Stimulated activated naive B cell treated with anti-CD40 and anti-IgM and Interleukin-4, amounts not matched to agents 10 μg/mL and 1 μg/mL and 100 μg/mL, for 72 hours (primary cell): ENCODE results near the gene REPS1.

Source experiments
- ATAC-seq, 2 donors: fragments of 150-1000 bp; cut with Tn5 transposase; replicated peaks; 2 replicates each; pipeline ENCODE4 v1.10.0; 2021; ENCODE audit warnings: moderate library complexity in 1 of 2
- DNase-seq: peaks from one replicate; pipeline ENCODE4 v3.0.0; 2021
- H3K27ac Mint-ChIP-seq: one replicate; pipeline ENCODE4 v1.8.0; 2022; ENCODE audit warnings: mild to moderate bottlenecking, mixed read lengths
- H3K27me3 Mint-ChIP-seq, 2 donors: one replicate each; pipeline ENCODE4 v1.8.0; 2022; ENCODE audit warnings: mixed read lengths in 2 of 2
- H3K36me3 Mint-ChIP-seq, 2 donors: one replicate each; pipeline ENCODE4 v1.8.0; 2022; ENCODE audit warnings: mixed read lengths in 2 of 2, mild to moderate bottlenecking in 1 of 2
- H3K4me1 Mint-ChIP-seq, 2 donors: one replicate each; pipeline ENCODE4 v1.8.0; 2022; ENCODE audit warnings: mixed read lengths in 2 of 2, mild to moderate bottlenecking in 1 of 2
- H3K4me3 Mint-ChIP-seq, 2 donors: one replicate each; pipeline ENCODE4 v1.8.0; 2022; ENCODE audit warnings: mild to moderate bottlenecking in 2 of 2, mixed read lengths in 2 of 2, moderate library complexity in 1 of 2
- H3K9me3 Mint-ChIP-seq, 2 donors: one replicate each; pipeline ENCODE4 v1.8.0; 2022; ENCODE audit warnings: mixed read lengths in 2 of 2, mild to moderate bottlenecking in 1 of 2

Gene REPS1

GRCh38 chr6:138991206-138991605, 3.2 kb upstream of the REPS1 start:
- Mint-ChIP-seq H3K36me3 (peaks cover 4 to 13% of the 10 kb centered on the region in 2 donors), H3K9me3 (peaks cover 6 to 7% of the 10 kb centered on the region in 2 donors), H3K27ac (no peak overlapping the region), H3K4me3 (no peak overlapping the region), H3K4me1 (peaks cover 5 to 14% of the 10 kb centered on the region in 2 donors), H3K27me3 (no peaks in the 10 kb centered on the region)
- no peak for DNase-seq
- no peak for ATAC-seq

GRCh38 chr6:138989098-138989983, 1.3 kb upstream of the REPS1 start:
- peaks cover 4 to 13% of the 10 kb centered on the region in 2 donors for H3K36me3 Mint-ChIP-seq

GRCh38 chr6:138988469-138988834, 399 bp upstream of the REPS1 start:
- ATAC-seq (peak; percentile 8 to 10), DNase-seq (no peak)
- peaks cover 4 to 12% of the 10 kb centered on the region in 2 donors for H3K36me3 Mint-ChIP-seq
- peak overlapping the region; percentile 99 for H3K27ac Mint-ChIP-seq
- peak overlapping the region; percentile 94 to 97 for H3K4me3 Mint-ChIP-seq
- peaks cover 8 to 14% of the 10 kb centered on the region in 2 donors for H3K4me1 Mint-ChIP-seq
- peaks cover 5 to 6% of the 10 kb centered on the region in 2 donors for H3K9me3 Mint-ChIP-seq
- H3K27me3 Mint-ChIP-seq = no peaks in the 10 kb centered on the region

More at GRCh38 chr6:138989098-138989983, 1.3 kb upstream of the REPS1 start:
- DNase-seq (no peak), ATAC-seq (no peak)
- Mint-ChIP-seq H3K9me3 (peaks cover 6 to 7% of the 10 kb centered on the region in 2 donors), H3K27ac (no peak overlapping the region), H3K4me1 (peaks cover 8 to 14% of the 10 kb centered on the region in 2 donors), H3K4me3 (no peak overlapping the region), H3K27me3 (no peaks in the 10 kb centered on the region)

GRCh38 chr6:138987080-138987642, 892 bp downstream of the REPS1 start:
- peak overlapping the region; percentile 91 to 97 for H3K4me3 Mint-ChIP-seq
- H3K36me3 Mint-ChIP-seq = peaks cover 2 to 7% of the 10 kb centered on the region in 2 donors
- no peak for DNase-seq

GRCh38 chr6:138986578-138986977, 1.5 kb downstream of the REPS1 start:
- H3K27ac Mint-ChIP-seq = peak overlapping the region; percentile 88
- H3K27me3 Mint-ChIP-seq = no peaks in the 10 kb centered on the region
- H3K4me1 Mint-ChIP-seq = peaks cover 8 to 18% of the 10 kb centered on the region in 2 donors
- no peaks in the 10 kb centered on the region for H3K9me3 Mint-ChIP-seq
- no peak for ATAC-seq
- DNase-seq = no peak
- H3K36me3 Mint-ChIP-seq = peaks cover 2 to 7% of the 10 kb centered on the region in 2 donors
- peak overlapping the region; percentile 91 to 97 for H3K4me3 Mint-ChIP-seq

More at GRCh38 chr6:138987080-138987642, 892 bp downstream of the REPS1 start:
- peak overlapping the region; percentile 88 for H3K27ac Mint-ChIP-seq
- ATAC-seq = no peak
- no peaks in the 10 kb centered on the region for H3K27me3 Mint-ChIP-seq
- peaks cover 6 to 14% of the 10 kb centered on the region in 2 donors for H3K4me1 Mint-ChIP-seq
- H3K9me3 Mint-ChIP-seq = no peaks in the 10 kb centered on the region

- no peak for DNase-seq
- Mint-ChIP-seq H3K36me3 (peaks cover 5 to 7% of the 10 kb centered on the region in 2 donors), H3K4me1 (peaks cover 29 to 52% of the 10 kb centered on the region in 2 donors), H3K27me3 (no peaks in the 10 kb centered on the region), H3K27ac (no peak overlapping the region), H3K9me3 (no peaks in the 10 kb centered on the region), H3K4me3 (no peak overlapping the region)
- no peak for ATAC-seq
Observed at GRCh38 chr6:138981416-138981815, 6.6 kb downstream of the REPS1 start.

- DNase-seq (peak; percentile 8), ATAC-seq (peak; percentile 92 to 94)
- peaks cover 27 to 61% of the 10 kb centered on the region in 2 donors for H3K4me1 Mint-ChIP-seq
- no peak overlapping the region for H3K4me3 Mint-ChIP-seq
- H3K36me3 Mint-ChIP-seq = peaks cover 7% of the 10 kb centered on the region in 2 donors
- H3K27ac Mint-ChIP-seq = peak overlapping the region; percentile 1
- H3K9me3 Mint-ChIP-seq = no peaks in the 10 kb centered on the region
- no peaks in the 10 kb centered on the region for H3K27me3 Mint-ChIP-seq
Observed at GRCh38 chr6:138979813-138980668, 8.0 kb downstream of the REPS1 start.

- H3K27ac Mint-ChIP-seq = no peak overlapping the region
- H3K9me3 Mint-ChIP-seq = no peaks in the 10 kb centered on the region
- peaks cover 29 to 64% of the 10 kb centered on the region in 2 donors for H3K4me1 Mint-ChIP-seq
Observed at GRCh38 chr6:138979365-138979764, 8.7 kb downstream of the REPS1 start.

GRCh38 chr6:138978229-138978628, 9.8 kb downstream of the REPS1 start:
- H3K4me3 Mint-ChIP-seq = no peak overlapping the region
- H3K27ac Mint-ChIP-seq = no peak overlapping the region
- no peak for DNase-seq
- no peaks in the 10 kb centered on the region for H3K27me3 Mint-ChIP-seq
- H3K36me3 Mint-ChIP-seq = peaks cover 7 to 9% of the 10 kb centered on the region in 2 donors
- ATAC-seq = no peak
- H3K9me3 Mint-ChIP-seq = no peaks in the 10 kb centered on the region
- H3K4me1 Mint-ChIP-seq = peaks cover 32 to 72% of the 10 kb centered on the region in 2 donors

More at GRCh38 chr6:138979365-138979764, 8.7 kb downstream of the REPS1 start:
- ATAC-seq = no peak
- no peaks in the 10 kb centered on the region for H3K27me3 Mint-ChIP-seq
- no peak overlapping the region for H3K4me3 Mint-ChIP-seq
- peaks cover 7 to 9% of the 10 kb centered on the region in 2 donors for H3K36me3 Mint-ChIP-seq
- DNase-seq = no peak

- DNase-seq = no peak
- no peak overlapping the region for H3K4me3 Mint-ChIP-seq
- no peaks in the 10 kb centered on the region for H3K9me3 Mint-ChIP-seq
- no peak for ATAC-seq
- H3K4me1 Mint-ChIP-seq = peaks cover 35 to 77% of the 10 kb centered on the region in 2 donors
- no peak overlapping the region for H3K27ac Mint-ChIP-seq
- H3K36me3 Mint-ChIP-seq = peaks cover 9 to 10% of the 10 kb centered on the region in 2 donors
- H3K27me3 Mint-ChIP-seq = no peaks in the 10 kb centered on the region
Observed at GRCh38 chr6:138977646-138978167, 10.3 kb downstream of the REPS1 start.

GRCh38 chr6:138977242-138977641, 10.8 kb downstream of the REPS1 start:
- Mint-ChIP-seq H3K27ac (no peak overlapping the region), H3K4me3 (no peak overlapping the region), H3K27me3 (no peaks in the 10 kb centered on the region), H3K4me1 (peaks cover 35 to 82% of the 10 kb centered on the region in 2 donors), H3K9me3 (no peaks in the 10 kb centered on the region), H3K36me3 (peaks cover 9 to 10% of the 10 kb centered on the region in 2 donors)
- DNase-seq (no peak), ATAC-seq (no peak)

GRCh38 chr6:138975815-138976214, 12.2 kb downstream of the REPS1 start:
- Mint-ChIP-seq H3K4me3 (no peak overlapping the region), H3K4me1 (peaks cover 38 to 85% of the 10 kb centered on the region in 2 donors), H3K36me3 (peaks cover 9 to 13% of the 10 kb centered on the region in 2 donors), H3K27me3 (no peaks in the 10 kb centered on the region), H3K9me3 (no peaks in the 10 kb centered on the region), H3K27ac (no peak overlapping the region)
- no peak for DNase-seq
- ATAC-seq = no peak

GRCh38 chr6:138973466-138974153, 14.4 kb downstream of the REPS1 start:
- peaks cover 9 to 14% of the 10 kb centered on the region in 2 donors for H3K36me3 Mint-ChIP-seq
- peaks cover 30 to 83% of the 10 kb centered on the region in 2 donors for H3K4me1 Mint-ChIP-seq
- no peaks in the 10 kb centered on the region for H3K27me3 Mint-ChIP-seq
- ATAC-seq (no peak), DNase-seq (no peak)
- no peak overlapping the region for H3K27ac Mint-ChIP-seq
- H3K4me3 Mint-ChIP-seq = no peak overlapping the region
- no peaks in the 10 kb centered on the region for H3K9me3 Mint-ChIP-seq
